Stimulated activated CD4-positive, alpha-beta T cell treated with anti-CD3 and anti-CD28 coated beads, Interleukin-1b, Interleukin-23, amount 100 ng/mL, for 24 hours (primary cell): ENCODE data around the gene ATP6V1C2.

Source experiments
- DNase-seq, 4 experiments: peaks; one replicate each; pipeline ENCODE4 v3.0.0-alpha.2; 2020; ENCODE audit warnings: low read depth in 4 of 4, low spot score in 1 of 4

ATP6V1C2 gene, protein sequence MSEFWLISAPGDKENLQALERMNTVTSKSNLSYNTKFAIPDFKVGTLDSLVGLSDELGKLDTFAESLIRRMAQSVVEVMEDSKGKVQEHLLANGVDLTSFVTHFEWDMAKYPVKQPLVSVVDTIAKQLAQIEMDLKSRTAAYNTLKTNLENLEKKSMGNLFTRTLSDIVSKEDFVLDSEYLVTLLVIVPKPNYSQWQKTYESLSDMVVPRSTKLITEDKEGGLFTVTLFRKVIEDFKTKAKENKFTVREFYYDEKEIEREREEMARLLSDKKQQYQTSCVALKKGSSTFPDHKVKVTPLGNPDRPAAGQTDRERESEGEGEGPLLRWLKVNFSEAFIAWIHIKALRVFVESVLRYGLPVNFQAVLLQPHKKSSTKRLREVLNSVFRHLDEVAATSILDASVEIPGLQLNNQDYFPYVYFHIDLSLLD

DNA sequence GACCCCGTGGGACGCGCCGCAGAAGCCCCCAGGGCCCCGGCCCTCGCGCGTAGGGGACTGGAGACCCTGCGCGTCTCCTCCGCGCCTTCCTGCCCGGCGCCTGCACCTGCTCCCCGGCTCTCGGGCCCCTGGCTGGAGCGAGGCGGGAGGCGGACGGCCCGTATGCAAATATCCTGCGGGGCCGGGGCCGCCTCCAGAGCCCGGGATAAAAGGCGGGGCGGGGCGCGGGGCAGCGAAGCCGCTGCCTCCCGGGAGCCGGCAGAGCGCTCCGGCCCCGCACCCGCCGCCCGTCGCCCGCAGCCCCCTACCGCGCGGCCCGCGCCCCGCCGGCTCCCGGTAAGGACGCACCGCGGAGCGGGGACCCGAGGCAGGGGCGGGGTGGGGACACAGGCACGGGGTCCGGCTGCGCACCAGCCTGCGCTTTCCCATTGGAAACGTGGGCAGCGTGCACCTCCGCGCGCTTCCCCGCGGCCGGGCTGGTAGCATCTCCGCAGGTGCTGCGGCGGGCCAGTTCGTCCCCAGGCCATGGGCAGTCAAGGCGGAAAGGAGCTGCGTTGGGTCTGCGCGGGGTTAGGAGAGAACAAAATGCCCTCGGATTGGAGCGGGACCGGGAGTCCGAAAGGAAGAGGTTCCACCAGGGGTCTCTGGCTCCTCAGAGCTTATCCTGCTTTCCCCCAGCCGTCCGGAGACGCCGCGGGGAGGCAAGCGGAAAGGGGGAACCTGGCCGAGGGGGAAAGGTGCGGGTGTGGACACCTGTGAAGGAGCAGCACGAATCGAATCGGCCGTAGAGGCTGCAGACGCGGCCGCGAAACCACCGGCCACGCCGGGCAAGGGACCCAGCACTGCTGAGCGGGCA lies at the start of gene ATP6V1C2:
TSS of gene ATP6V1C2 (plus strand) at position 235 of the 856 bp plus-strand sequence. CDS start 1,220 bp downstream, outside the sequence.
- peak in 1 of 4 experiments; percentile 14 for DNase-seq

DNA sequence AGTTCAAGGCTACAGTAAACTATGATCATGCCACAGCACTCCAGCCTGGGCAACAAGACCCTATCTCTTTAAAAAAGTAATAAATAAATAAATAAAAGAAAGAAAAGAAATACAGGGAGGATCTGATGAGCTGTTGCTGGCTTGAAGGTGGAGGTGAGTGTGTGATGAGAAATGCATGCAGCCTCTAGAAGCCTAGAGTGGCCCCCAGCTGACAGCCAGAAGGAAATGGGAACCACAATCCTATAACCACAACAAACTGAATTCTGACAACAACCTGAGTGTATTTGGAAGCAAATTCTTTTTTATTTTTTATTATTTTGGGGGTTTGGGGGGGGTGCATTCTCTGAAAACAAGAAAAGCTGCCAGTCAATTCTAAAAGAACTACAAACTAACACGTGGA lies 46.3 kb upstream of the ATP6V1C2 start:
- DNase-seq, result no peak

DNA sequence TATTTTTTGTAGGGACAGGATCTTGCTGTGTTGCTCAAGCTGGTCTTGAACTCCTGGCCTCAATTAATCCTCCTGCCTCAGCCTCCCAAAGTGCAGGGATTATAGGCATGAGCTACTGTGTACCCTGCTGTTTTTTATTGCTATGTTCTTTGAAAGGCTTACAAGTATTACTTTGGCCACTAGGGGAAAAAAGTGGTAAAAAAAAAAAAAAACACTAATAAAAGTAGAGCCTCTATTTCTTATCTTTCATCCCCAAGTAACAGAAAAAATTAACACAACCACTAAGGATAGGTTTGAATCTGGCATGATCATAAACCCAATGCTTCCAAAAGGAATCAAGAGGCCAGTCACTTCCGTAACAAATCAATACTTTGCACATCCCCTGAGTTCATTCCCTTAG lies 43.2 kb upstream of the ATP6V1C2 start:
- DNase-seq, result no peak

DNA sequence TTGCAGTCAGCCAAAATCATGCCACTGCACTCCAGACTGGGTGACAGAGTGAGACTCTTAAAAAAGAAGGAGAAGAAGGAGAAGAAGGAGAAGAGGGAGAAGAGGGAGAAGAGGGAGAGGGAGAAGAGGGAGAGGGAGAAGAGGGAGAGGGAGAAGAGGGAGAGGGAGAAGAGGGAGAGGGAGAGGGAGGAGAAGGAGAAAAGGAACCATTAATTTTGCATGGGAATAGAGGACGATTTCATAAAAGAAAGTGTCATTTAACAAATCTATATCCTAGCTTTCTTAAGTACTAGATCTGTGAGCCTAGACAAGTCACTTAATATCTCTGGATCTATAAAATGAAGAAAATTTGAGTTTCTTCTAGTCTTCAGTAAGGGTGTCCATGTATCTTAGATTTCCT lies 41.2 kb upstream of the ATP6V1C2 start:
- no peak for DNase-seq

DNA sequence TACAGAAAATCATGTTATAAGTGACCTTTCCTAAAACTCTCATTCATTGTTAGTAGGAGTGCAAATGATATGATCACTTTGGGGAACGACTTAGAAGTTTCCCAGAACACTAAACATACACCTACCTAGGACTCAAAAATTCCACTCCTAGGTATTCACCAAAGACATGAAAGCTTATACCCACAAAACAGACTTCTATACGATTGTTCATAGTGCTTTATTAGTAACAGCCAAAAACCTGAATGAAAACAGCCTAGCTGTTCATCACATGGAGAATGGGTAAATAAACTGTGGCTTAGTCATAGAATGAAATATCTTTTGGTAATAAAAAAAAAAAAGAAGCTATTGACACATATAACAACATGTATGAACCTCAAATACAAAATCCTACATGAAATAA lies 40.5 kb upstream of the ATP6V1C2 start:
- DNase-seq, result no peak

DNA sequence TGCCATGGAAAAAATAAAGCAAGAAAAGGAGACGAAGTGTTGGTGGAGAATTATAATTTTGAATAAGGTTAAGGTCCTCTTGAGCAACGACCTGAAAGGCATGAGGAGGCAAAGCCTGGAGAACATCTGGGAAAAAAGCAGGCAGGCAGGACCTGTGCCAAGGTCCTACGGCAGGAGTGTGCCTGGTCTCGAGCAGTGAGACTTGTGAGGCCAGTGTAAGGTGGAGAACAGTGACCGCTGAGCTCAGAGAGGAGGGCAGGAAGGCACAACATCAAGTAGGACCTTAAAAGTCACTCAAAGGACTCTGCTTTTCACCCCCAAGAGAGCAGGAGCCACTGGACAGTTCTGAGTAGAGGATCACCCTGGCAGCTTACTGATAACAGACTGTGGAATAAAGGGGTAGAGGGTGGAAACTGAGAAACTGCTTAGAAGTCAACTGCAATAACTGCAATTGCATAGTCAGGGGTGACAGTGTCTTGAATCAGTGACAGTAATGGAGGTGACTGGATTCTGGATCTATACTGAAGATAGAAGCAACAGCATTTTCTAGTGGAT lies 35.2 kb upstream of the ATP6V1C2 start:
- DNase-seq, result no peak

DNA sequence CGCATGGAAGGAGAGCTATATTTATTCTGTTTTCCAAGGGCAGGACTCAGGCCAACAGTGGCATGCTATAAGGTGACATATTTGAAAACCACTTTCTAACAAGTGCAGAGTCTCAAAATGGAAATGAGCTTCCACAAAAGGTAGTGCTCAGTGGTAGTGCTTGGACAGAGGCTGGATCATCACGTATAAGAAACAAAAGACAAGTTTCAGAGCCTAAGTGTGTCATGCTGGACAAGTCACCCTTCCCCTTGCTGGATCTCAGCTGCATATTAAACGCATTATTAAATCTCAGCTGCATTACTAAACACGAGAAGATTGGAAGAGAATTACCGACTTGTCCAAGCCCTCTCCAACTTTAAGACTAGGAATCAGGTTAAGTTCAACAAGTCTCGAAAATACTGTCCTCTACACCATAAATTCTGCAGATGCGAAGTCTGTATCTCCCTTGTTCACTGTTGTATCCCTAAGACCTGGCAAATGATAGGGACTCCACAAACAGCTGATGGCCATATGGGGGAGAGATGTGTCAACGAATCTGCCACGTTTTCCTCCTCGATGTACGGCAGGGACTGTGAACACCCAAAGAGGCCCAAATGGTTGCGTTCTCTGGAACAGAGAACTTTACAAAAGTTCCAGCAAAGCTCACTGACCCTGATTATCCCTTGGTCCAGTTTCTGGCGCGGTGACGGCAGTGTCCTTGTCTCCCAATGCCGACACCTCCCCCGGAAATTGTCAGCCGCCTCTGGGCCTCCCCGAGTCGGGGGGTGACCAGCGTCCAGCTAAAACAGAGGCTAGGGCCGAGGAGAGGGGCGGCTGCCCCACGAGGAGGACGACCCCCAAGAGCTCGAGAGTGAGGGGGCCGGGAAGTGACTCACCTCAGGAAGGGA lies 32.3 kb upstream of the ATP6V1C2 start:
- DNase-seq, result no peak

DNA sequence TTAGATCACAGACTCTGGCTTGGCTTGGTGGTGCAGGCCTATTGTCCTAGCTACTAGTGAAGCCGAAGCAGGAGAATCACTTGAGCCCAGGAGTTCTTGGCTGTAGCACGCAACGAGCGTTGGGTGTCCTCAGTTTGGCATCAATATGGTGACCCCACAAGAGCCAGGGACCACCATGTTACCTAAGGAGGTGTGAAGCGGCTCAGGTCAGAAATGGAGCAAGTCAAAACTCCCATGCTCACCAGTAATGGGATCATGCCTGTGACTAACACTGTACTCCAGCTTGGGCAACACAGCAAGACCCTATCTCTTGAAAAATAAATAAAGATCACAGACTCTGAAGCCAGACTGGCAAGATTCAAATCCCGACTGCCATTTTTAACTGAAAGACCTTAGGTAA lies 29.9 kb upstream of the ATP6V1C2 start:
- DNase-seq, result no peak

DNA sequence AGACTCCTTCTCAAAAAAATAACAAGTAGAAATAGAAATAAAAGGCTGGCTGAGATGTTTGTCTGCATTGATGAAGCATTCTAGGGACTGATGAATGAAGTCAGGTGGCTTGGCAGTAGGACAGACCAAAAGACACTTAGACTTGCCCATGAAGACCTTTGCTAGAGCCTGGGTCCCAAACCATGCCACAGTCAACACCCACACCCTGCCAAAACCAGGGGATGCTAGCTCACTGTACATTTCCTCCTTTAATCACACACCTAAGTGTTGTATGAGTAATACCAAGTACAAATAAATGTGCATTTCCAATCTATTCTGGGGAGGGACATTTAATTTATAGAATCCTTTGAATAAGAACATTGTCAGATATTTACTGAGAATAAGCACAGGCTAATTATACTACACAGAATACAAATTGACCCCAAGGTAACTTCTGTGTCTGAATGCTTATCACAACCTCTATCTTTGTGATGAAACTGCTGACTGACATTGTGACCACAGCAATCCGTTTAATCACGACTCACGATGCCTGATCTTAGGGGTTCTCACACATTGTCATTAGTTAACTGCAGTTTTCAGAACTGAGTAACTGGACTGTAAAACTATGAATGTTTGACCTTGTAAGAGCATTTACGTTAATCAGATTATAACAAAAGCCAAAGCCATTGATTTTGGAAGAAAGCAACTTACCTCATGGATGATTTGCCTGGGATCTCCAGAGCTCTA lies 21.2 kb upstream of the ATP6V1C2 start:
- no peak for DNase-seq

DNA sequence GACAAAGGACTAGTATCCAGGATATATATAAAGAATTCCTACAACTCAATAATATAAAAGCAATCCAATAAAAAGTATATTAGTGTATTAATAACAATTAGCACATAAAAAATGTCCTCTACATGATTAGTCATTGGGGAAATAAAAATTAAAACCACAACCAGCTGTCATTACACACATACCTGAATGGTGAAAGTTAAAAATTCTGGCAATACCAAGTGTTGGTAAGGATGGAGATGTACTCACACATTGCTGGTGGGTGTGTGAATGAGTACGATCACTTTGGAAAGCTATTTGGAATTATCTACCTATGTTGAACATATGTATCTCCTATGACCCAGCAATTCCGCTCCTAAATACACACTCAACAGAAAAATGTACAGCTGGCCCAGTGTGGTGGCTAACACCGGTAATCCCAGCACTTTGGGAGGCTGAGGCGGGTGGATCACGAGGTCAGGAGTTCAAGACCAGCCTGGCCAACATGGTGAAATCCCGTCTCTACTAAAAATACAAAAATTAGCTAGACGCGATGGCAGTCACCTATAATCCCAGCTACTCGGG lies 17.3 kb upstream of the ATP6V1C2 start:
- DNase-seq, result no peak

DNA sequence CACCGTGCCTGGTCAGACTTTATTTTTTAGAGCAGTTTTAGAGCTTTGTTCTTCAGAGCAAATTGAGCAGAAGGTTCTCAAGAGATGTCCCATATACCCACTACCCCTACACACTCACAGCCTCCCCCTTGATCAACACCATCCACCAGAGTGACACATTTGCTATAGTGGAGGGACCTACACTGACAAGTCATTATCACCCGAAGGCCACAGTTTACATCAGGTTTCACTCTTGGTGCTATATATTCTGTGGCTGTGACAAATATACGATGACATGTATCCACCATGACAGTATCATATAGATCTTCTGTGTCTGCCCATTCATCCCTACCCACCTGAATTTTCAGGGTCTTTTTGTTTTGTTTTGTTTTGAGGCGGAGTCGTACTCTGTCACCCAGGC lies 15.4 kb upstream of the ATP6V1C2 start:
- DNase-seq, result no peak

DNA sequence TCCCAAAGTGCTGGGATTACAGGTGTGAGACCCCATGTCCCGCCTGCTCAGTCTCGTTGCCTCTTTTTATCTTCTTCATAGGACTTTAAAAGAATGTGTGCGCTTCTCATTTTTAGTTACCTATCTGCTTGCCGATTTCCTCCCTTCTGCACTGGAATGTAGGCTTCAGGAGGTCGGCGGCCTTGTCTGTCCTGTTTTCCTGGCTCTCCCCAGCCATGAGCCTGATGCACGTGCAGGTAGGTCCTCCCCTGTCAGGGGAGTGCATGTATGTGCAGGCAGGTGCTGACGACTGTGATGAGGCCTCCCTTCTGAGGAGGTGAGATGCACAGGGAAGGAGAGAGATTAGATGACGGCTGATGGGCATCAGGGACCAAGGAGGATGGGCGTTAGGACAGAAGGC lies 13.6 kb upstream of the ATP6V1C2 start:
- no peak for DNase-seq

DNA sequence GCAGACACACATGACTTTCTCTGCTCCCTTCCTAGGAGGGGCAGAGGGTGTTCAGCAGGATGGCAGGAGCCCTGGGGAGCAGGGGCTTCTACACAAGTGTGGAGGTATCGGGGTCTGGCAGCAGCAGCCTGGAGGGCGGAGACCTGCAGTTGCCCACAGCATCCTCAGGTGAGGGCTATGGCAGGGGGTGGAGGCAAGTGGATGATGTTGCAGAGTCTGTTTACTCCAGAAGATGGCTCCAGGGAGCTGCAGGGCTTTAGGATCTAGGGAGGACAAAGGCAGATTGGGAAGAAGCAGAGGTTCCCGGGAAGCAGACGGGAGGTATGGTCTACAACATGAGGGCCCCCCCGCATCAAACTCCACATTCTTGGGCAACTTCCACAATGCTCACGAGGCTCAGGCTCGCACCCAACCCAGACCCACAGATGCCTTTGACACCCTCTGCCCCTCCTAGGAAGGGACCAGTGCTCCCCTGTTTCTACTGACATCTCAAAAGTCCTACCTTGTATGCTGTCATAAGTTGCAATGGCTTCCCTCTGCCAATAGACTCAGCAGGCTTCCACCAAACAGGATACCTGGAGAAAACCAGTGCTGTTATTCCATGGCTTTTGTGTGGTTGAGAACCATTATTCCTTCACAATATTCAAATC lies 12.0 kb upstream of the ATP6V1C2 start:
- no peak for DNase-seq

DNA sequence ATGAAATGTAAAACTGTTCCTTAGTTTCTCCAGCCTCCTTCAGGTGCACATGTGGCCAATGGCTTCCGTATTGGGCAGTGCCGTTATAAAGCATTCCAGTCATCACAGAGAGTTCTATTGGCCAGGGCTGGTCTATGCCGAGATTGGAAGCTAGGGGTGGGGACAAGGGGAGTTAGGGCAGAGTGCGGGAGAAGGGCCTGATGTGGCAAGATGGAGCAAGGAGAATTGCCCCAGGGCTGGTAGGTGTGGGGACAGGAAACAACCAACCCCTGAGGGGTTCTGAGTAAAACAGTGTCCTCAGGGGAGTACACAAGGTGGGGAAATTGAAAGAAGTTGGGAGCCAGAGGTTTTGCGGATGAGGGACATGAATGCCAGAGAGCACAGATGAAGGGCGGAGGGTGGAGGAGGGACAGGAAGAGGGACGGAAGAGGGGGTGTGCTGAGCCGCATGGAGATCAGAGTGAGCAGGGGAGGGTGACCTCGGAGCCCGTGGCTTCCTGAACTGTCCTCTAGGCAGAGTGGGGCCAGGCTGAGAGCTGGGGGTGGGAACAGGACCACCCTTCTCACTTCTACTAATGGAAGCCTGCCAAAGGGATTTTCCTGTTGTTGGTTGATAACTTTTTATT lies 9.1 kb upstream of the ATP6V1C2 start:
- no peak for DNase-seq

DNA sequence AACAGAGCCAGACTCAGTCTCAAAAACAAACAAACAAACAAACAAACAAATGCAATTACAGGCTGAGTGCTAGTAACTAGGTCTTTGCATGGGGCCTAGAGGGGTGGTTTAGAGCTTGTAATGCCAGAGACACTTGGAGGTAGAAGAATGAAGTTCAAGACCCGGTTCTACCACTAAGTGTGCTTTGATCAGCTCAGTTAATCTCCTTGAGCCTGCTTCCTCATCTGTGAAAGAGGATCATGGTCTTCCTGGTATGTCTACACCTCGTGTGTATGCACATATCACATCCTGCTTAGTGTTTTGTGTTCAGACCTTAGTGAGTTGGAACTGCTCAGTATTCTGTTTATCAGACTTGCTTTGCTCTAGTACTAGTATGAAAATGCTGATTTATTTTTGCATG lies 4.8 kb upstream of the ATP6V1C2 start:
- DNase-seq, result no peak

DNA sequence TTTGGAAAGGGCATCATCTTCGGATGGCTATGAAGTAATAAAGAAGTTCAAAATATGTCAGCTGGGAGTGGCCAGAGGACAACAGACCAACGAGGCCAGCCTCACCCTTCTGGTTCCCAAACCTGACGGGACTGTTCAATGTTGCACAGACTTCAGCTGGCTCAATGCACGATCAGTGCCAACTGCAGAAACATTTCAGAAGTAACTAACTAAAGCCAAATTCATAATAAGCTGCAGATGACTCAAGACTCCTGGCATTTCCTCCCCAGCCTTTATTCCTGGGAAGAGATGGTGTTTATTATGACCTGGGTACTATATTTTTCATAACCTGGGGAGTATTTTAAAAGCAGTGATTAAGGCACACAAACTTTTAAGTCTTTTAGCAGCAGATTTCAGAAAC lies 3.8 kb upstream of the ATP6V1C2 start:
- no peak for DNase-seq

DNA sequence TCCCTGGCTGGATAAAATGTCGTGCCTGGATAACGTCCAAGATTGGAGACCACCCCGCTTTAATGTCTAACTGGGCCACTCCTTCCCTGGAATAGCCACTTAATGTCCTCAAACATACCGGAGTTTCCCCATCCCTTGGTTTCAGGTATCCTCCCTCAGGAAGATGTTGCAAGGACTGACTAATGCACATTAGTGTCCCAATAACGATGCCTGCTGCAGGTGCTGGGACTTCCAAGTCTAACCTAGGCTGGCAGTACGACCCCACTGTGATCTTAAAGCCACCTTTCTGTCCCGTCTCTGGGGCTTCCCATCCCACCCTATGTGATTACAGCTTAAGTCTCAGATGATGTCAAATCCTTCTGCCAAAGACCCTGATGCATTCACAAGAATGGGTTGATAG lies 1.1 kb upstream of the ATP6V1C2 start:
- DNase-seq, result no peak

DNA sequence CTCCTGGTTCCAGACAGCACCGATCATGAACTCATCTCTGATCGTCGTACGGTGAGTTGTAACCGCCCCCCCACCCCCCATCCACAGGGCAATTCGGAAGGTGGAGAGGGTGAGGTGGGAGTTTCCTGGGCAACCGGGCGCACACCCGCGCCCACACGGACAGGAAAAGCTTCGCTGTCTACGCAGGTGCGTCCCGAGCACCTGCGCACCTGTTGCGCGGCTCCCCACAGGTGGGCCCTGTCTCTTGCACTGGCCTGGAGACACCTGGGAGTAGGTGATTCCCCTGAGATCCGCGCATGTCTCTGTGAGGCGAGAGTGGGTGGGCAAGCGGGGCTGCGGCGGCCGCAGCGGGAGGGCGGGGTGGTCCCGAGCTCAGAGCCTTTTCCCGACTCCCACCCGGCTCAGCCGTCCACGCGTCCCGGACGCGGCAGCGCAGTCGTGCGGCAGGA lies 459 bp upstream of the ATP6V1C2 start:
- DNase-seq, result no peak

DNA sequence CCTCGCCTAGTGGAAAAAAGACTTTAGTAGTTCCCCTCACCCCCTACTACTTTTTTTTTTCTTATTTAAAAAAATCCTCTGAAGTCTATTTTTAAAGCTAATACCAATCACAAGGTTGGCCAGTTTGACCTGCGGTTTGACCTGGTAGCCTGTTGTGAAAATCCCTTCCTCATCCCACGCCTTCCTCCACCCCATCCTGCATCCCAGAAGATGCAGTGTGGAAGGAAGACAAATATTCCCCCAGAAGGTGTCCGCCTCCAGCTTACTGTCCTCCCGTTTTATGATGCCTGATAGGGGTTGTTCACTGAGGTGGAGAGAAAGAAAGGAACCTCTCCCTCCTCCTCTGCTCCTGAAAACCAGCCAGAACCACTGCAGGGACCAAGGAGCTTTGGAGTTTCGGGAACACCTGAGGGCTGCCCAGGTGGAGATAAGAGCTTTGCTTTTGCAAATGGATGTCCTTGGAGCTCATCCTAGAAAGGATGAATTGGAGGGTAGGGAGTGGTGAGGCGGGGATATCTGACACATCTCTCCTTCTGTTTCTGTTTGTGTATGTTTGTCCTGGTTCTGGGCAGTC lies 909 bp downstream of the ATP6V1C2 start:
- no peak for DNase-seq
